Measurements from ENCODE around the gene VSIG10.
A peak's percentile ranks its signal among the peaks of the same experiment; 100 is the strongest.
"Not testable (repeated sequence)": the region's sequence is repeated elsewhere in the genome, so short reads cannot be mapped to it uniquely, and the experiment has no call there.

Gene VSIG10

DNA sequence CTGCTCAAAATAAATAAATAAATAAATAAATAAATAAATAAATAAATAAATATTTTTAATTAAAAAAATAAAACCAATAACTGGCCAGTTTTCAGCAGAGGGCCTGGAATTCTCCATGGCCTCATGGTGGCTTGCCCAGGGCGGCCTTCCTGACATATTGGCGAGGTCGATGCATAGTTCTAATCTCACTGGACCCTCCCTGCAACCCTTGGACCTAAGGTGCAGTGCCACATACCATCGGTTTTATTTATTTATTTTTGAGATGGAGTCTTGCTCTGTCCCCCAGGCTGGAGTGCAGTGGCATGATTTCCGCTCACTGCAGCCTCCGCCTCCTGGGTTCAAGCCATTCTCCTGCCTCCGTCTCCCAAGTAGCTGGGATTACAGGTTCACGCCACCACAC, 3.9 kb upstream of the VSIG10 start:
- DNase-seq (ENCODE audit: low read depth in 2 of 2): no peak

DNA sequence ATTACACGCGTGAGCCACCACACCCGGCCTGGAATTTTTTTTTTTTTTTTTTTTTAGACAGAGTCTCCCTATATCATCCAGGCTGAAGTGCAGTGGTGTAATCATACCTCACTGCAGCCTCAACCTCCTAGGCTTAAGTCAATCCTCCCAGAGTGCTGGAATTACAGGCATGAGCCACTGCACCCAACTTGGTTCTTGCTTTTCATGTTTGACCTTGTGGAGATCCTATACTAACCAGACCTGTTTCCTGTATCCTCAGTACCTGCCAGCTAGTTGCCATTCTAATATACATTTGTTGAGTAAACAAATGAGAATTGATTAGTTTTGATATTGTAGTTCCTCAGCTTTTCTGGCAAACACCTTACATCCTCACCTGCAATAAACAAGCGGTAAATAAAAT, 3.2 kb upstream of the VSIG10 start:
- no peak for DNase-seq (ENCODE audit: low read depth in 2 of 2)

DNA sequence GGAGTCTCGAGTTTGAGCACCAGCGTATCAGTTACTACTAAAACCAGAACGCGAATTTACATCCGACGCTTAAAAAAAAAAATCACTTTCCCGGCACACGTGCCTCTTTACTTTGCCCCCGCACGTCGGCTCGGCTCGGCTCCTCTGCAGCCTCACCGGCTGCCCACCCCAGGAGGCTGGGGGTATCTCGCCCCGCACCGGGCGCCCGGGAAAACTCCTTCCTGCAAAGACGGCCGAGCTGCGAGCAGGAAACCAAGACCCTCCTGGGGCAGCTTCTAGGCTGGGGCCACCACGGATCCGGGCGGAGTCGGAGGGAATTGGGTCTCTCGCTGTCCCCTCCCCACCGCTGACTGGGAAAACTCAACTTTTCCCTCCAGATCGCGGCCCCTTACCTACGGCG, 610 bp downstream of the VSIG10 start:
- no peak for DNase-seq (ENCODE audit: low read depth in 2 of 2)

DNA sequence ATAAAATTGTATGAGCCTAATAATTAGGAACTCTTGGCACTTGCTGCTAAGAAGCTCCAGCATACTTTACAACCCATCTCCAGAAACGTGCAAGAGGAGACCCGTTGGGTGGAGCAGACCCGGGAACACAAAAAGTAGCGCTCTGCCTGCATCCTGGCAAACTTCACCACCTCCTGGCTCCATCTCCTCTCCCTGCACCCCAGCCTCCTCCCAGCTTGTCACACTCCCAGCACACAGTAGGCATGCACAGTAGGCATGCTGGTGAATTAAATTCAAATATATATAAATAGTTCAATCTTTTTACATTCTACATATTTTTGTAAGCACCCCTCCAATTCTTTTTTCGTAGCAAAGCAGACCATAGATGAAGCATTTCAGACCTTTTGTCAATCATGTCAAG, 1.2 kb downstream of the VSIG10 start:
- no peak for DNase-seq (ENCODE audit: low read depth in 2 of 2)

DNA sequence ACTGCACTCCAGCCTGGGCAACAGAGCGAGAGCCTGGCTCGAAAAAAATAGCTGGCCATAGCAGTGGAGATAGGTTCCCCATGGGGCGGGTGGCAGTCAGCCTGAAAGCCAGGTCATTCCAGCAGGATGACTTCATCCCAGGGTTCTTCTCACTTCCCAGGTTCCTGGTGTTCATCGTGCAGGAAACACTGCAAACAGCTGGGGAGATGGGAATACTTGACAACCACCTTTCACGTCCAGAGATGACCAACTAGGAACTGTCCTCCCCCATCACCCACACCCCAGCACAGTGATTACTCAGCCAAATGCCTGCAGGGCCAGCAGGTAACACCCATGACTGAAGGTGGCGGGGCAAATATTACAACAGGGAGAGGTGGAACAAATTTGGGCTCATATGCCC, 1.7 kb downstream of the VSIG10 start:
- DNase-seq (ENCODE audit: low read depth in 2 of 2): no peak

DNA sequence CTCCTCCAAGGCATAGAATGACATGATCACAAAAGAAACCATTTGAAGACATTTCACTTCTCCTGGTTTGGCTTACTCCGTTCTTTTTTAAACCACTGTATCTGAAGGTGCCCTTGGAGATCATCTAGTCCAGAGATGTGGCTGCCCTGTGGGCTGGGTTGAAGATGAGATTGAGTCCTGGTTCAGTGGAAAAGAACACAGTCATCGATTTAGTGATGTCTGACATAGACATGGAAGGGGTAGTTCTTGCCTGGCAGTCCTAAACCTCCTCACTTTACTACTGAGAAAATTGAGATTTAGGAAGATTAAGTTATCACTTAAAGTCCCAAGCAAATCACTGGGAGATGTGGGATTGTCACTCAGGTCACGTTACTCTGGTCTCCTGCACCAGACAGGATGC, 2.8 kb downstream of the VSIG10 start:
- DNase-seq (ENCODE audit: low read depth in 2 of 2): no peak

DNA sequence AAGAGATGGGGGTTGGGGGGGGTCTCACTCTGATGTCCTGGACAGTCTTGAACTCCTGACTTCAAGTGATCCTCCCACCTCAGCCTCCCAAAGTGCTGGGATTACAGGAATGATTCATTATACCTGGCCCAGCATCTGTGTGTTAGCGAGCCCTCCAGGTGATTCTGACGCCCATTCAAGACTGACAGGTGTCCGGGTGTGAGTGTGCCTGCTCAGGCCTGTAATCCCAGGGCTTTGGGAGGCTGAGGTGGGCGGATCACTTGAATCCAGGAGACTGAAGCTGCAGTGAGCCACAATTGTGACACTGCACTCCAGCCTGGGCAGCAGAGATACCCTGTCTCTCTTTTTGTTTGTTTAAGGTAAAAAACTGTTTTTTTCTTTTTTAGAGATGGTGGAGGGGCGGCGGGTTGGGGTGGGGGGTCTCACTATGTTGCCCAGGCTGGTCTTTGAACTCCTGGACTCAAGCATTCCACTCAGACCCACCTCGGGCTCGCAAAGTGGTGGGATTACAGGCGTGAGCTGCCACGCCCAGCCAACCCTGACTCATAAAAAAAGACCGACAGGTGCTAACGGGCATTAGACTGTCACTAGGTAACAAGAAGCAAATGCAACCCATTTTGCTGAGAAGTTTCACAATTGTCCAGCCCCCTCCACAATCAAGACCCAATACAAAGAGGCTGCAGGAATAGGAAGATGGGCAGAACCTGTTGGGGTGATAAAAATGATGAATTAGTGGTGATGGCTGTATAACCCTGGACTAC, 4.7 kb downstream of the VSIG10 start:
- DNase-seq (ENCODE audit: low read depth in 2 of 2): no peak

DNA sequence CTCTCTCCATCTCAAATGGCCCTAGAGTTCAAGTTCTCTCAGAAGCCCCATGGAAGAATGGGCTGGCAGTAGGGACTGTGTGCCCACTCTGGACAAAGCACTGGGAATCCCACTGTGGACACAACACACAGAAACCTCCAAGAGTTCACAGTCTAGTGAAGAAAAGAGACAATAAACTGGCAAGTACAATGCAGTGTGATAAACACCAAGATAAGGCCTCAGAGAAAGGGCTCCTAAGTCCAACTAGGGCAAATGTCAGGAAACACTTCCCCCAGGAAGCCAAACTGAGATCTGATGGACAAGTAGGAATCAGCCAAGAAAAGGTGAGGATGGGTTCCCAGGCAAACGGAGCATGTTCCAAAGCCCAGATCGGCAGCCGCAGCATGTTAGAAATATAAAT, 5.4 kb downstream of the VSIG10 start:
- DNase-seq (ENCODE audit: low read depth in 2 of 2): no peak

DNA sequence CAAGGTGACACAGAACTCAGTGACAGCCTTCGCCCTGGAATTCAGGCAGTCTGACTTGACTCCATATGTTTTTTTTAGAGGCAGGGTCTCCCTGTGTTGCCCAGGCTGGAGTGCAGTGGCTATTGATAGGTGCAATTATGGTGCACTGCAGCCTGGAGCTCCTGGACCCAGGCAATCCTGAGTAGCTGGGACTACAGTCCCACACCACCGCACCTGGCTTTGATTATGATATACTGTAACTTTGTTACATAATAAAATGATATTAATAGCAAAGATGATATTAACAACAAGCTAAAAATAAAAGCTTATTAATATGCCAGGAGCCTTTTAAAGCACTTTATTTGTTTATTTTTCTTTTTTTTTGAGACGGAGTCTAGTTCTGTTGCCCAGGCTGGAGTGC, 9.8 kb downstream of the VSIG10 start:
- no peak for DNase-seq (ENCODE audit: low read depth in 2 of 2)

DNA sequence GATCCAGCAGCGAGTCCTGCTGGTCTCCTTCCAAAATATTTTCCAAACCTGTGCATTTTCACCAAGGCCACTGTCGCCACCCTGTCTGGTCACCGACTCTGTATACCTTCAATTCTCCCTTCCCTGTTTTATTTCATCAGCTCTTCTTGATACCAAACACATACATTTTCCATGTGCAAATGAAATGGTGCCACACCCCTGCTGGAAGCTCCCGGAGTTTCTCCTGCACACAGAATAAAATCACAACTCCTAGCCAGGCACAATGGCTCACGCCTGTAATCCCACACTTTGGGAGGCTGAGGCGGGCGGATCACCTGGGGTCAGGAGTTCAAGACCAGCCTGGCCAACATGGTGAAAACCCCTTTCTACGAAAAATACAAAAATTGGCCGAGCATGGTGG, 14.0 kb downstream of the VSIG10 start:
- DNase-seq (ENCODE audit: low read depth in 2 of 2): no peak

DNA sequence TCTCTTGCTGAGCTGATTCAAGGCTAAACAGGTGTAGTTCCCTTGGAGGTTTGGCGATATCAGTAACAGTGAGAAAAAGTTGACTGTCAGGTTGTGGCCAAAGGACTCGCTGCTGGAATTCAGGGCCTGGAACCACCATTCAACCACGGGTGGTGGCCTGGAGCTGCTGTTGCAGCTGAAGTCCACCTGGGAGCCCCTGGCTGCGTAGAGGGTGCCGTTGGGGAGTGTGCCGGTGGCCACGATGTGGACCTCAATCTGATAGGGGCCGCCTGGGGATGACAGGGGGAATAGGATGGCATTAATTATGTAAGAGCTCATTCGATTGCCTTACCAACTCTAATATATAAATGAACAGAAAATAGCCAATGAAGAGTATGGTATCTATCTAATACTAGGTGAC, 21.6 kb downstream of the VSIG10 start:
- no peak for DNase-seq (ENCODE audit: low read depth in 2 of 2)

DNA sequence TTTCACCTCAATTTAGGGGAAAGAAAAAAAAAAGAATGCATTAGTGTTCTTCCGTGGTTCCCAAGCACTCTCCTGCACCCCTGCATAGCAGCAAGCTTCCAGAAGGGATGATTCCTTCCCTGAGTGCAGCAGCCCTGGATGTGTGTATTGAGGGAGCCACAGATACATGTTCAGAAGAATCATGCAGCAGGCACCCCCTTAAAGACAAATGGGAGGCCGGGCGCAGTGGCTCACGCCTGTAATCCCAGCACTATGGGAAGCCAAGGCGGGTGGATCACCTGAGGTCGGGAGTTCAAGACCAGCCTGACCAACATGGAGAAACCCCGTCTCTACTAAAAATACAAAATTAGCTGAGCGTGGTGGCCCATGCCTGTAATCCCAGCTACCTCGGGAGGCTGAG, 22.3 kb downstream of the VSIG10 start:
- DNase-seq (ENCODE audit: low read depth in 2 of 2): not testable (repeated sequence)

DNA sequence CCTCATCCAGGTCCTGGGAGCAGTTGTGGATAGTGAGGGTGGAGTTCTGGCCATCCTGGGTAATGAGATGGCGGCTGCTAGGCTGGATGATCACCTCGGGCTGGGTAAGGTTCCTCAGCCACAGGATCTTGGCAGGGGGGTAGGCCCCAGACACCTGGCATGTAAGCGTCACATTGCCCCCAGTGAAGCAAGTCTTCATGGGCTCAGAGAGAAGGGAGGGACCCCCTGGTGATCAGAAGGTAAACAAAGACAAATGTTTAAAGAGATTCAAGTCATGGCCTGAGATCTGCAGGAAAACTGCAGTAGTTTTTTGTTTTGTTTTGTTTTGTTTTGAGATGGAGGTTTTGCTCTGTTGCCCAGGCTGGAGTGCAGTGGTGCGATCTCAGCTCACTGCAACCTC, 30.0 kb downstream of the VSIG10 start:
- no peak for DNase-seq (ENCODE audit: low read depth in 2 of 2)

DNA sequence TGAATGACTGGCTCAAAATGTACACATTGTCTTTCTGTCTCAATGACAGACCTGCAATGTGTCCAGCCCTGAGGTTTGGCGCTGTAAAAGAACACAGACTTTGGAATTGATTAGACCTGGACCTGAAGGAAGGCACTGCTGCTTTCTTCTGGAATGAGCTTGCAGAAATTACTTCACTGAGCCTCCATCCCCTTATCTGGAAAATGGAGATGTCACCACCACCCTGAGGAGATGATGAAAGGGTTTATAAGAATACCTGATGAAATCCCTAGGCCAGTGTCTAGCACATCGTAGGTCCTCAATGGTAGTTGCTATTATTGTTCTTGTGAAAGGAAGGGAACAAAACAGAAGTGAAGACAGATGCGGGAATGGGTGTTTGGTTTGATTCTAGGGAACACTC, 33.2 kb downstream of the VSIG10 start:
- no peak for DNase-seq (ENCODE audit: low read depth in 2 of 2)

DNA sequence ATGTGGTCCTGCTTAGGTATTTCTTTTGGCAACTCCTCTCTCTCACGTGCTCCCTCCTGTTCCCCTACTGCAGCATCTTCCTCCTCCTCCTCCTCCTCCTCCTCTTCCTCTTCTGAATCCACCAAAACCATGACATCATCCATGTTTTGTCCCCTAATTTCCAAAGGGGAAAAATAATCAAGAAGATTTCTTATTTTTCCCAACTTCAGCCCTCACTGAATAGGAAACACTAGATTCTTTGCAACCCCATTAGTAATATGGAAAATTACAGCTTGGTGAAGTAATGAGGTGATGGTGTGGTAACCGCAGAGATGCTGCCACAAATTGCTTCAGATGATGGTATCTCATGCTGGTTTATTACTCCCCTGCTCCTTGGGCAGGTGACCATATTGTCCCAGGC, 35.4 kb downstream of the VSIG10 start:
- no peak for DNase-seq (ENCODE audit: low read depth in 2 of 2)

DNA sequence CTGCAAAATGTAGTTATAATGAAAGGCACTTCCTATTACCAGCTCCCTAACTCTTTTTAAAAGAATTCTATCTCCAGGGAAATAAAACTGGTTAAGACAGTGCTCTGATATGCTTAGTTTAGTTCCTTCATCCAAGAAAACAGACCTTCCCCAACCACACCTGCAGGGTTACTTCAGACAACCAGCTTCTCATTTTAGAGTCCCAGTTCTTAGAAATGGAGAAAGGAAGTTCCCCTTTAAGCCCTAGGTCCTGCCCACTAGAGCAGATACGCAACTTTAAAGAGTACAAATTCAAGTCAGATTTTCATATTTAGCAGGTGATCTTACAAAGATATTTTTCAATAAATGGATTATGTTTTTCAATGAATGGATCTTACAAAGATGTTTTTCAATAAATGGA, 38.4 kb downstream of the VSIG10 start:
- DNase-seq (ENCODE audit: low read depth in 2 of 2): no peak

DNA sequence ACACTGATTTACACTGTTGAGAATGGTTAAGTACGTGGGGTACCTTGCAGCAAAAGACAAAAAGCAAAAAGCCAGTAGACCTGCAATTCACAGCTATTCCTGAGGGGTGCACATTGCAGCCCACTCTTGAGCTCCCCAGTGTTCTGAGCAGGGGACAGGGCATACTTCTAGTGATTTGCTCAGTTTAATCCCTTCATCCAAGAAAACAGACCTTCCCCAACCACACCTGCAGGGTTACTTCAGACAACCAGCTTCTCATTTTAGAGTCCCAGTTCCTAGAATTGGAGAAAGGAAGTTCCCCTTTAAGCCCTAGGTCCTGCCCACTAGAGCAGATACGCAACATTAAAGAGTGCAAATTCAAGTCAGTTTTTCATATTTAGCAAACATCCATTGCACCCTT, 39.2 kb downstream of the VSIG10 start:
- no peak for DNase-seq (ENCODE audit: low read depth in 2 of 2)

DNA sequence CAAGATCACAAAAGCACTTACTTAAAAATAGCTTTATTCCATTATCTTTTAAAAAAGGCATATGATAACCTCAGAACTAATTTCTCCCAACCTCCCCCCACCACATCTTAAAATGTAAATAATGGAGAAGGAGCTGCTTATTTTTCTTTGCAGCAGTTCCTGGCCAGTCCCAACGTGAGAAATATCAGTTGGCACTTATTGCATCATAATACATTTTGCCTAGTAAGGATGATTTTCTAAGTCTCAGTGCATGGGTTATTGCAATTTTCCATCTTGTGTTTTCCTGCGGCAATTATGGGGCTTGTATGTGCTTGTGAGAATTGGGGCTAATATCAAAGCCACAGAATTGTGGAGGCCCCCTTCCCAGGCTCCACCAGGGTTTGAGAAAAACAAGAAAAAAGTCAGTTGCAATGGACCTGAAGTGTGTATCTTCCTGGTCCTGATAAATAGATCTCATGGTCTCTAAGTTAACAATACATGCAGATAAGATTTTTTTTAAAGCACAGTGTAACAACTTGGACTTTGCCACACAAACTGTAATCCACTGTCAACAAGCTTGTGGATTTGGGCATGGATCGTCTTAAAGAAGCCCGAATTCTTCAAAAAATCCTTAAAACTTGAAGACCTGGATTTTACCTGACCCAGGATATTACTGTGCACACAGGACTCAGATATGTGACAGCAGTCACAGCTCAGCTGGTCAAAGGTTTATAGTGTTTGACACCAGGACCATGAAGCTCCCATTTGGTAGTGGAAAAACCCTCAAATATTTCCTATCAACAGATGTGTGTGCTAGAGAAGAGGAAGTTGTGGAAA, 40.0 kb downstream of the VSIG10 start:
- no peak for DNase-seq (ENCODE audit: low read depth in 2 of 2)

DNA sequence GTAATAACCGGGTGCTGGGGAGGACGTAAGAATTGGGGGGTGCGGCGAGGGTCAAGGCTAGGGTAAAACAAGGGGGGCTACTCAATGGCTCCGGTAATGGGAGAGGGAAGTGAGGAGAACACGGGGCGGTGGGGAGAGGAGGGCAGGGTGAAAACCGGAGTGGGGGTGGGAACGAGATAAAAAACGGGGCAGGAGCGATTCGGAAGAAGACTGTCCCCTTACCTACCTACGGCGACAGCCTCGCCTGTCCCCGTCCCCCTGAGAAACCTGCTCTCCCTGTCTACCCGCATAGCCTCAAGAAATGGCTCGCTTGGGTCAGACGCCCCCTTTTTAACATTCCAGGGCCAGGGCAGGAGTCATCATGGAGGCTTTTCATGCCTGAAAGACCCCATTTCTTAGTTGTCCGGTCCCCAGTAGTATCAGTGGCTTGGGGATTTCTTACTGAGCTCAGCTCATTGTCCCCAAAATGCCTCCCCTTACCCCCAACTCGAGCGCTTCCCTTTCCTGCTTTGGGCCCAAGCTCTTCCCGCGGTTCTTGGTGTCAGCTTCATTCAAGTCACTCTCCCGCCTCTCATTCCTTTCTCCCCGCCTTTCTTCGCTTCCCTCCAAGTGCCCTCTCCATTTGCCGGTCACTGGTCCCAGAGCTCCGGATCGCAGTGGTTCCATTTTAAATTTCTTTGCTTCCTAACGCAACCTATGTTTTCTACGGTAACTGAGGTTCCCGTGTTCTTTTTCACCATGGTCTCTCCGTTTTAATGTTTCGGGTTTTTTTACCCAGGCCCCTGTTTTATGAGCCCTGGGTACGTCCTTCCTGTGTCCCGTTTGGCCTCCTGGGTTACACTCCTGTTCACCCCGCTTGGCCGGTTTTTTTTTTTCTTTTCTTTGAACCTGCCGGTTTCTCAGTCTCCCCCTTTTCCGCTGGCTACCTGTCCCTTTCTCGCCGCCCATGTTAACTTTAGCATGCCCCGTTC, 41.7 kb downstream of the VSIG10 start:
- no peak for DNase-seq (ENCODE audit: low read depth in 2 of 2)

DNA sequence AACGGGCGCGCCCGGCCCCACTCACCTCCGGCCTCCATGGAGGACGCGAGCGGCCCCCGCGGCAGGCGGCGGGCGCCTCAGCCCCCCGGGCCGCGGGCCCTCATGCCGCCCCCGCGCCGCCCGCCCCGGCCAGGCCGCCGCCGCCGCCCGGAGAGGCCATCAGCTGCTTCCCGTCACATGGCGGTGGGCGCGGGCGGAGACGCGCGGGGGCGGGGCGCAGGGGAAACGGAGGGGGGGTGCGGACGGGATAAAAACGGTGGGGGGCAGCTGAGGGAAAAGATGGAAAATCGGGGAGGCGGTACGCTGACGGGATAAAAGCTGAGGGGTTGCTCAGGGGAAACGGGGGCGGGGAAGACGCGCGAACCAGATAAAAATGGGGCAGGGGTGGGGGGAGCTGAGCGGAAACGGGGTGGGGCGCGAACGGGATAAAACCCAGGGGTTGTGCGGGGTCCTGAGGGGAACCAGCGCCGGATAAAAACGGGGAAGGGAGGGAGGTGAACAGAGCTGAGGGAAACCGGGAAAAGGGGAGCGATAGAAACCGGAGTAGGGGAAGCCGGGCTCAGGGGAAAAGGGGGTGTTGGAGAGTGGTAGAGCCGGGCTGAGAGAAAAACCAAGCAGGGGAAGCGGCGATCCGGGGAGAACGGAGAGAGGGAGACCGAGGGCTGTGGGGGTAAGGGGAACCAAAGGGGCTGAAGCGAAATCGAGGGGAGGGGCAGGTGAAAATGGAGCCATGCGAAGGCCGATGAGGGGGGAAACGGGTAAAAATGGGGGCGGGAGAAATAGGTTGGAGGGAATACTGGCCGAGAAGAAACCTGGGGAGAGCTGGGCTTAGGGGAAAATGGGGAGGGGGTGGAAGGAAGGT, 42.6 kb downstream of the VSIG10 start, which contains the start of gene WSB2:
Gene WSB2 (minus strand): TSS at position 169 of the 862 bp plus-strand sequence. CDS start 131 bp downstream, at position 38.
- peak; percentile 29 to 32 for DNase-seq (ENCODE audit: low read depth in 2 of 2)
